ENCODE results near the gene CFAP92.

Gene CFAP92

GRCh38 chr3:129025691-129026435 lies 32.0 kb upstream of the CFAP92 start:
- no peak for DNase-seq

DNA sequence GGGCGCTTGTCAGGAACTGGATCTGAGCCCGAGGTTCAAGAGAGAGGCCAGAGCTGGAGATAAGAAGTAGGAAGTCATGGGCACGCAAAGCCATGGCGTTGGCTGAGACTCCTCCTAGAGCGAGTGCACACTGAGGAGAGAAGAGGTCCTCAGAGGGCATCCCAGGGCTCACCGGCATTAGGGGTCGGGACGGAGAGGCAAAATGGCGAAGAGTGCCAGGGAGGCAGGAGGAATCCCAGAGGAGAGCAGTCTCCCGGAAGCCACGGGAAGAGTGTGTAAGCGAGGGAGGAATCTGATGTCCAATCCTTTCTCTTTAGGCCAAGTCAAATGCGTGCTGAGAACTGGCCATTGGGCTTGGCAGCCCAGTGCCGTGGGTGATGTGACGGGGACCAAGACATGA lies 31.2 kb upstream of the CFAP92 start:
- no peak for DNase-seq

- DNase-seq = no peak
Measured at GRCh38 chr3:129023909-129024308, 30.0 kb upstream of the CFAP92 start.

DNA sequence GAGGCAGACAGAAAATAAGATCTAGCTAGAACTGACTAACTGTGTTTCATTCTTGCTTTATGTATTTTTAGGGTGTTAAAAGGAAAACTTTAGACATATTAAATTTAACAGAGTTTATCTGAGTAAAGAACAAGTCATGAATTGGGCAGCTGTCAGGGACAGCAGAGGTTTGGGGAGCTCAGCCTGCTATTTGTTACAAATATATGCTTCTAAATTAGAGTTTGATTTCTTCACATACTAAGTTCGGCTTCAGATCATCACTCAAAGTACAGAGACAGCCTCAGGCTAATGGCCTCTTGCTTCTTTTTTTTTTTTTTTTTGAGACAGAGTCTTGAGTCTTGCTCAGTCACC lies 29.1 kb upstream of the CFAP92 start:
- DNase-seq = no peak

GRCh38 chr3:129022114-129023007 lies 28.5 kb upstream of the CFAP92 start:
- DNase-seq = no peak

DNA sequence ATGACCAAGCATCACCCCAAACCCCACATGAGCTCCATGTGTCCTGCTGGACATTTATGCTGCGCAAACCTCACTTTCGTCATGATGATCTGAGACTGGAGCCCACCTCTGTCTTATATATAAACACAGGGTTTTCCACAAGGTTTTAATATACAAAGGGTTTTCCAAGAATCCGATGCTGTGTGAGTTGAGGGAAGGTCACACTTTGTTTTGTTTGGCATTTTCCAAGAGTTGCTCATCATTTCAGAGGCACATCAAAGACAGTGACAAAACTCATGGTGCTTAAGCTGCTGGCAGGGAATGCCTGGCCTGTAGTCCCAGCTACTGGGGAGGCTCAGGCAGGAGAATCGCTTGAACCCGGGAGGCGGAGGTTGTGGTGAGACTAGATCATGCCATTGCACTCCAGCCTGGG lies 27.3 kb upstream of the CFAP92 start:
- no peak for DNase-seq

GRCh38 chr3:129020691-129021090 lies 26.8 kb upstream of the CFAP92 start:
- DNase-seq = no peak

DNA sequence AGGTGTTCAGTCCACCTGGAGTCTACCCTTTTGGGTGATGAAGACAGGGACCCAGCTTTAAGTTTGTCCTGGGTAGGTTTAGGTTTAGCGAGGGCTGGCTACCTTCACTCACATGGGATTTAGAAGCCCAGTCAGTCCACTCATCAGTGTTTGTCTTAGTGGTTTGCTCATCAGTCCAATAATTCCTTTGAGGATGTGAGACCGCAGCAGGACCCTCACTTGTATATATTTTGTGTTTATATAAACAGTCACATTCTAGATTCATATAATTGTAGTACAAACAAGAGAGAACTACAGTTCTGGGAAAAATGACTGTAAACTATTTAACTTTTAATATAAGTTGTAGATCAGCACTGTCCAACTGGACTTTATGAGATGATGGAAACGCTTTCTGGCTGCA lies 25.4 kb upstream of the CFAP92 start:
- DNase-seq = no peak

DNA sequence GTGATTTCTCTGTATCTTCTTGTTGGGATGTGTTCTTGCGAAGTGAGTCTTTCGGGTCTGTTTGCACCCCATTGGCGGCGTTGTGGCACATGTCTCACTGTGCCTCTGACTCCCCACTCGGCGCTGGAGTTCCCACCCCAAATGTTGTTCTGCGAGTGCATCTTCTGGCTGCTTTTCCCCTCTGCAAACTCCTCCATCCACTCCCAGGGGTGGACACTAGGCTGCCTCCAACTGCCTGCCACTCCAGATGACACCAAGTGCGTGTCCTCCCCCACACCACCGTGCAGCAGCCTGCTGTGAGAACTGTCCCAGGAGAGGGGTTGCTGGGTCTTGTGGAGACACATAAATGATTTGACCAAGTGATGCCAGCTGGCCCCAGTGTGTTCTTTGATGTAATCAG lies 24.9 kb upstream of the CFAP92 start:
- DNase-seq = no peak

DNA sequence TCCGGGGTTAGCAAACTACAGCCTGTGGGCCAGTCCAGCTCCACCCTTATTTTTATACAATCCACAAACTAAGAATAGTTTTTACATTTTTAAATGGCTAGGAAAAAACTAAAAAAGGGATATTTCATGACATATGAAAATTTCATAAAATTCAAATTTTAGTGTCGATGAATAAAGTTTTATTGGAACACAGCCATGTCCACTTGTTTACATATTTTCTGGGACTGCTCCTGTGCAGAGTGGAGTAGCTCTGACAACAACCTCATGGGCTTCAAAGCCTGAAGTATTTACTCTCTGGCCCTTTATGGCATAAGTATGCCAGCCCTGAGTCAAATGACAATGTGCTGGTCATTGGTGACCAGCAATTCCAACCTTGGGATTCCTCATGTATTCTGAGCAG lies 24.4 kb upstream of the CFAP92 start:
- no peak for DNase-seq

DNA sequence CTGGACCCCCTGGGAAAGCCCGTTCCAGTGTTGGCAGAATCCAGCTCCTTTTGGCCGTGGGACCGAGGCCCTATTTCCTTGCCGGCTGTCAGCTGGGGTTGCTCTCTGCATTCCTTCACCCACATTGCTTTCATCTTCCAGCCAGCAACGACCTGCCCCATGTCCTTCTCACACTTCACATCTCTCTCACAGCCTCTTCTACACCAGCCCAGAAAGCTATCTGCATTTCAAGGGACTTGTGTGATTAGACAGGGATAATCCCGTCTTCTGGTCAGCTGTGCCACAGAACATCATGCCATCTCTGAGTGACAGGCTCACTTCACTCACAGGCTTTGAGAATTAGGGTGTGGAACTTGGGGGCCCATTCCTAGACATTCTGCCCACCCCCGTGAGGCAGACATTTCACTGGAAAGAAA lies 23.6 kb upstream of the CFAP92 start:
- no peak for DNase-seq

- DNase-seq = no peak
Measured at GRCh38 chr3:129016720-129017483, 23.0 kb upstream of the CFAP92 start.

GRCh38 chr3:129016356-129016719 lies 22.5 kb upstream of the CFAP92 start:
- DNase-seq = peak; percentile 51 to 56

DNA sequence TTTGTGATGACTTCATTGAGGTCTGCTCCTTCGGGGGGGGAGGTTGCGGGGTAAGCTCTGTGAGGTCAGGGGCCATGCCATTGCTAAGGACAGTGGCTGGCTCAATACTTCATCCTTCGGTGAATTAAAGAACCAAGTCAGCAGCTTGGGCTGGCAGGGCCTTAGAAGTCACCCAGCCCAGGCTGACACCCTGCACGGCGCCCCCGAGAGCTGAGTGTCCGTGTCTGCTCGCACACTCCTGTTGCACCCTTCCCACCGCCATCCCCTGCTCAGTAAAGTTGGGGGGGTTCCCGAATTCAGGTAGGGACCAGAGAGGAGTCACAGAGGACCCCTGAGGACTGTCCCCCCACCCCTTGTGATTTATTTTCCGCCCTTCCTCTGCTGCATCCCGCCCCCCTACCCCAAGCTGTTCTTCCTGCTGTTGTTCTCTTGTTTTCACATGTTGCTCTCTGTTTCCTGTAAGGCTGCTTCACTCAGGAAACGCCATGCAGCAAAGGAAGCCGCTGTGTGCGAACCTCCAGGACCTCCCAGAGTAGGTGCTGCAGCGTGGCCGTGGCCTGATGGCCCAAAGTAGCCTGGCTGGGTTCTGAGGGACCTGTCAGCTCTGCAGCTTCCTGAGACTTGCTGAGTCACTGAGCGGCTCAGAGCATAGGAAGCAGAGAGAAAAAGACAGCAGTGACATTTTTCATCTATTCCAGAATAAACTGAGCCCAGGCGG lies 21.7 kb upstream of the CFAP92 start:
- DNase-seq = peak; percentile 30 to 33

- no peak for DNase-seq
Measured at GRCh38 chr3:129014793-129015345, 21.0 kb upstream of the CFAP92 start.

DNA sequence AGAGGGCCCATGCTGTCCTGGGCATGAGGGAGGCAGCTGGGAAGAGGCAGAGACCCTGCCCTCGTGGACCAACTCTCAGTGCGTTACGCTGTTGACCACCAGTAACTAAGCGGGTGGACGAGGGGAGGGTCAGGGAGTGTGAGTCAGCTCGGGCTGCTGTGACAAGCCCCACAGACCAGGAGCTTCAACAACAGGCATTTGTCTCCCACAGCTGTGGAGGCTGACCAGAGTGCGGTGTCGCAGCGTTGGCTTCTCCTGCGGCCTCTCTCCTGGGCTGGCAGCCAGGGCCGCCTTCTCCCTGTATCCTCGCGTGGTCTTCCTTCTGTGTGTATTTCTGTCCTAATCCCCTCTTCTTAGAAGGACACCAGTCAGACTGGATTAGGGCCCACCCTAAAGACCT lies 20.3 kb upstream of the CFAP92 start:
- no peak for DNase-seq

- no peak for DNase-seq
Measured at GRCh38 chr3:129013491-129013891, 19.6 kb upstream of the CFAP92 start.

DNA sequence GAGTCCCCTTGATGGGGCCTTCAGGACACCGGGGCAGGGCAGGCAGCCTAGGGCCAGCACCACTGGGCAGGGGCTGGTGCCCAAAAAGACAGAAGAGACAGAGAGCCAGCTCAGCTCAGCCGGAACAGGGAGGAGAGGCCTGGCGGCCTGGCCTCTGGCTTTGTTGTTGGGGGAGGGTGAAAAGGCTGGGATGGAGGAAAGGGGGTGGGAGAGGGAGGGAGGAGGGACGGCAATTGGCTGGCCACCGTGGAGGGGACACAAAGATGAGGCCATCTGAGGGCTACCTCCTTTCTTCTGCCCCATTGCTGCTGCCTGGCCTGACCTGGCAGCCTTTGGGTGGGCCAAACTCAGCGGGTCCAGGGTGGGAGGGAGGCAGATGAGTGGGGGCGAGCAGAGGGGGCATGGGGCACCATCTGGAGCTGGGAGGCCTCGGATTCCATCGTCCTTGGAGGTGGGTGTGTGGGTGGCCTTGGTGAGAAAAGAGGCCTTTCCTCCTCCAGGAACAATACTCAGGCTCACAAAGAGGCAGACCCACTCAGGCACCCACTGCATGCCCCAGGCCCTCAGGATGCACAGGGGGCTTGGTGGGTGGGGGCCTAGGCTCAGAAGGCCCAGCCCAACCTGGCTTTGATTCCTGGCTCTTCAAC lies 16.6 kb upstream of the CFAP92 start:
- no peak for DNase-seq

- no peak for DNase-seq
Measured at GRCh38 chr3:129009266-129009665, 15.4 kb upstream of the CFAP92 start.

DNA sequence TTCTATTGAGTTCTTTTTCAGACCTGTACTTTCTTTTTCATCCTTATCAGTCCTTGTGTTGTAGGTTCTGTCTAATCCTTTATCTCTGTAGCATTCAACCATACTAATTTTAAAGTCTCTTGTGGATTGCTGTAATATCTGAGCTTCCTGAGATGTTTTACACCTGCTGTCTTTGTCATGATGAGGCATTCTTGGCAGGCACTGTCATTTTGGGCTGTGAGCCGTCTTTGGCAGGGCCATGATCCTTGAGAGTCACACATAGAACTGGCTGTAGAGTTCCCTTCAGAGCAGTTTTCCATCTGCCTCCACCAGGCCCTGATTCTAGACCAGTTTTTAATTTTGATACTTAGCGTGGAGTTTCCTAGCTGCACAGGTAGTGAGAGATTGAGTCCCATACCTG lies 13.9 kb upstream of the CFAP92 start:
- DNase-seq = no peak

DNA sequence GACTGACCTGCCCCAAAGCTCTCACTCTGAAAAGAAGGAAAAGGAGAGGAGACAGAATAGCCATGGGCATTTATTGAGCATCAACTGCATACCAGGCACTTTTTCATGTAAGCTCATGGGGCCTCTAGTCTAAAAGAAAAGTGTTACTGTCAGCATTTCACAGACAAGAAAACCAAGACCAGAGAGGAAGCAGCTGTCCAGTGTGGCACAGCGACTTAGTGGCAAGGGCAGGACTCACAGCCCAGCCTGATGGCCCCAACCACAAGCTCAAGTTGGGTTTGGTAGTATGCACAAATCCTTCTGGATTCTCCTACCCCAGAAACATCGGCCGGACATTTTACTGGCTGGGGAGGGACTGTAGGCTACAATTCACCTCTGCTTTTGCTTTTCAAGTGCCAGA lies 13.0 kb upstream of the CFAP92 start:
- no peak for DNase-seq

All from stimulated activated CD4-positive, alpha-beta T cell treated with anti-CD3 and anti-CD28 coated beads, Interleukin-4, amount 100 ng/mL, for 4 hours (primary cell).